ENCODE measurements around the gene AMELX. TPM values are rescaled to one million over a fixed set of nuclear protein-coding genes. Genes with fewer than 3 reads are reported as not detected.

Gene AMELX
- polyA plus RNA-seq, result not detected

GRCh38 chrX:11293113-11293512 is at the start of gene AMELX:
AMELX (plus strand) TSS chrX:11293413; CDS start chrX:11294789, 1,376 bp downstream.
- no peak within 1 kb of the TSS for H3K4me3 Mint-ChIP-seq
- no peaks in the 10 kb centered on the region for H3K9me3 Mint-ChIP-seq
- peaks cover 2% of the 10 kb centered on the region for H3K36me3 Mint-ChIP-seq
- H3K27ac Mint-ChIP-seq, result no peak within 1 kb of the TSS
- H3K27me3 Mint-ChIP-seq, result no peaks in the 10 kb centered on the region
- H3K4me1 Mint-ChIP-seq, result no peaks in the 10 kb centered on the region

- Mint-ChIP-seq H3K27ac (no peak overlapping the region), H3K9me3 (no peaks in the 10 kb centered on the region), H3K4me1 (no peaks in the 10 kb centered on the region), H3K4me3 (no peak overlapping the region), H3K27me3 (no peaks in the 10 kb centered on the region), H3K36me3 (peaks cover 2% of the 10 kb centered on the region)
Observed at GRCh38 chrX:11244636-11245035, 48.6 kb upstream of the AMELX start.

GRCh38 chrX:11254417-11255109 is 38.6 kb upstream of the AMELX start:
- H3K36me3 Mint-ChIP-seq, result peaks cover 2% of the 10 kb centered on the region
- peak overlapping the region in 1 of 3 donors; percentile 83 for H3K27ac Mint-ChIP-seq
- no peak overlapping the region for H3K4me3 Mint-ChIP-seq
- H3K4me1 Mint-ChIP-seq, result peaks cover 7 to 9% (median 7%) of the 10 kb centered on the region in 3 donors
- no peaks in the 10 kb centered on the region for H3K27me3 Mint-ChIP-seq
- peaks cover 2 to 4% (median 3%) of the 10 kb centered on the region in 3 donors for H3K9me3 Mint-ChIP-seq

GRCh38 chrX:11257290-11257689 is 35.9 kb upstream of the AMELX start:
- Mint-ChIP-seq H3K9me3 (peaks cover 2 to 4% (median 3%) of the 10 kb centered on the region in 3 donors), H3K4me1 (peaks cover 7 to 9% (median 7%) of the 10 kb centered on the region in 3 donors), H3K27me3 (peaks cover 2% of the 10 kb centered on the region), H3K36me3 (peaks cover 2% of the 10 kb centered on the region), H3K27ac (no peak overlapping the region), H3K4me3 (no peak overlapping the region)

- Mint-ChIP-seq H3K4me1 (peaks cover 7 to 9% (median 7%) of the 10 kb centered on the region in 3 donors), H3K4me3 (no peak overlapping the region), H3K36me3 (peaks cover 2% of the 10 kb centered on the region), H3K9me3 (peaks cover 2 to 4% (median 3%) of the 10 kb centered on the region in 3 donors), H3K27me3 (peaks cover 2% of the 10 kb centered on the region), H3K27ac (no peak overlapping the region)
Observed at GRCh38 chrX:11257711-11258110, 35.5 kb upstream of the AMELX start.

- Mint-ChIP-seq H3K27ac (no peak overlapping the region), H3K4me3 (no peak overlapping the region), H3K9me3 (peaks cover 2 to 8% (median 4%) of the 10 kb centered on the region in 3 donors), H3K27me3 (peaks cover 2% of the 10 kb centered on the region), H3K36me3 (peaks cover 6% of the 10 kb centered on the region), H3K4me1 (peaks cover 5 to 9% (median 8%) of the 10 kb centered on the region in 3 donors)
Observed at GRCh38 chrX:11259437-11259836, 33.8 kb upstream of the AMELX start.

GRCh38 chrX:11261260-11261659 is 32.0 kb upstream of the AMELX start:
- H3K9me3 Mint-ChIP-seq, result peaks cover 2 to 8% (median 4%) of the 10 kb centered on the region in 3 donors
- H3K27me3 Mint-ChIP-seq, result peaks cover 2% of the 10 kb centered on the region
- no peak overlapping the region for H3K27ac Mint-ChIP-seq
- H3K4me3 Mint-ChIP-seq, result no peak overlapping the region
- peaks cover 3 to 10% (median 4%) of the 10 kb centered on the region in 3 donors for H3K4me1 Mint-ChIP-seq
- peaks cover 6% of the 10 kb centered on the region for H3K36me3 Mint-ChIP-seq

GRCh38 chrX:11264925-11265324 is 28.3 kb upstream of the AMELX start:
- Mint-ChIP-seq H3K4me1 (peaks cover 3 to 8% (median 4%) of the 10 kb centered on the region in 3 donors), H3K4me3 (peak overlapping the region in 1 of 4 donors; percentile 4), H3K27me3 (peaks cover 2% of the 10 kb centered on the region), H3K36me3 (peaks cover 4% of the 10 kb centered on the region), H3K9me3 (peaks cover 0 to 7% (median 0%) of the 10 kb centered on the region in 3 donors), H3K27ac (no peak overlapping the region)

GRCh38 chrX:11265352-11265751 is 27.9 kb upstream of the AMELX start:
- Mint-ChIP-seq H3K27ac (no peak overlapping the region), H3K4me1 (peaks cover 3 to 8% (median 4%) of the 10 kb centered on the region in 3 donors), H3K9me3 (peaks cover 0 to 7% (median 0%) of the 10 kb centered on the region in 3 donors), H3K27me3 (peaks cover 2% of the 10 kb centered on the region), H3K36me3 (peaks cover 4% of the 10 kb centered on the region), H3K4me3 (no peak overlapping the region)

GRCh38 chrX:11266573-11267003 is 26.6 kb upstream of the AMELX start:
- Mint-ChIP-seq H3K27me3 (no peaks in the 10 kb centered on the region), H3K9me3 (peaks cover 0 to 7% (median 0%) of the 10 kb centered on the region in 3 donors), H3K4me3 (no peak overlapping the region), H3K4me1 (peaks cover 3 to 8% (median 4%) of the 10 kb centered on the region in 3 donors), H3K27ac (no peak overlapping the region), H3K36me3 (peaks cover 4% of the 10 kb centered on the region)

- H3K27me3 Mint-ChIP-seq, result no peaks in the 10 kb centered on the region
- H3K9me3 Mint-ChIP-seq, result peaks cover 0 to 7% (median 0%) of the 10 kb centered on the region in 3 donors
- H3K4me3 Mint-ChIP-seq, result no peak overlapping the region
- no peak overlapping the region for H3K27ac Mint-ChIP-seq
- peaks cover 3 to 8% (median 4%) of the 10 kb centered on the region in 3 donors for H3K4me1 Mint-ChIP-seq
- peaks cover 4% of the 10 kb centered on the region for H3K36me3 Mint-ChIP-seq
Observed at GRCh38 chrX:11267425-11267824, 25.8 kb upstream of the AMELX start.

- Mint-ChIP-seq H3K4me3 (no peak overlapping the region), H3K9me3 (peaks cover 0 to 2% (median 0%) of the 10 kb centered on the region in 3 donors), H3K27me3 (no peaks in the 10 kb centered on the region), H3K27ac (no peak overlapping the region), H3K36me3 (no peaks in the 10 kb centered on the region), H3K4me1 (peaks cover 3 to 5% (median 4%) of the 10 kb centered on the region in 3 donors)
Observed at GRCh38 chrX:11269006-11269405, 24.2 kb upstream of the AMELX start.

GRCh38 chrX:11269996-11270395 is 23.2 kb upstream of the AMELX start:
- no peaks in the 10 kb centered on the region for H3K36me3 Mint-ChIP-seq
- no peak overlapping the region for H3K4me3 Mint-ChIP-seq
- no peak overlapping the region for H3K27ac Mint-ChIP-seq
- H3K9me3 Mint-ChIP-seq, result peaks cover 0 to 2% (median 0%) of the 10 kb centered on the region in 3 donors
- H3K4me1 Mint-ChIP-seq, result peaks cover 3 to 5% (median 4%) of the 10 kb centered on the region in 3 donors
- H3K27me3 Mint-ChIP-seq, result peaks cover 1% of the 10 kb centered on the region

GRCh38 chrX:11272290-11272689 is 20.9 kb upstream of the AMELX start:
- Mint-ChIP-seq H3K9me3 (peaks cover 0 to 2% (median 0%) of the 10 kb centered on the region in 3 donors), H3K36me3 (peaks cover 3% of the 10 kb centered on the region), H3K4me3 (no peak overlapping the region), H3K27ac (no peak overlapping the region), H3K4me1 (no peaks in the 10 kb centered on the region), H3K27me3 (peaks cover 1% of the 10 kb centered on the region)

- Mint-ChIP-seq H3K27me3 (peaks cover 1% of the 10 kb centered on the region), H3K27ac (no peak overlapping the region), H3K9me3 (peaks cover 0 to 2% (median 0%) of the 10 kb centered on the region in 3 donors), H3K36me3 (peaks cover 5% of the 10 kb centered on the region), H3K4me3 (no peak overlapping the region), H3K4me1 (no peaks in the 10 kb centered on the region)
Observed at GRCh38 chrX:11272863-11273262, 20.4 kb upstream of the AMELX start.

GRCh38 chrX:11273544-11273943 is 19.7 kb upstream of the AMELX start:
- Mint-ChIP-seq H3K4me3 (no peak overlapping the region), H3K9me3 (peaks cover 0 to 2% (median 0%) of the 10 kb centered on the region in 3 donors), H3K4me1 (no peaks in the 10 kb centered on the region), H3K27me3 (peaks cover 1% of the 10 kb centered on the region), H3K27ac (no peak overlapping the region), H3K36me3 (peaks cover 5% of the 10 kb centered on the region)
